Fibroblast of lung (primary cell): ENCODE data around the gene SH3BP4.
"Not testable (repeated sequence)": the region's sequence is repeated elsewhere in the genome, so short reads cannot be mapped to it uniquely, and the experiment has no call there.

Experiments
- EZH2 ChIP-seq: IDR thresholded peaks from 2 replicates; pipeline ENCODE4 v1.5.1; 2012; ENCODE audit warnings: low read length, control low read depth, mild to moderate bottlenecking; ENCODE audit errors: missing control alignments
- TF ChIP-seq, protein P1 (sequence below), 2 donors: IDR thresholded peaks in 1 of 2; conservative IDR thresholded peaks in 1 of 2; 1 replicate in 1 of 2; 2 replicates in 1 of 2; pipeline ENCODE4 v1.5.1; 2011 to 2012; ENCODE audit warnings: low read length in 2 of 2, control low read depth in 1 of 2, inconsistent platforms in 1 of 2, low read depth in 1 of 2, mild to moderate bottlenecking in 1 of 2

GRCh38 chr2:235020141-235020540 is 68.3 kb downstream of the SH3BP4 start:
- TF ChIP-seq, protein P1, sequence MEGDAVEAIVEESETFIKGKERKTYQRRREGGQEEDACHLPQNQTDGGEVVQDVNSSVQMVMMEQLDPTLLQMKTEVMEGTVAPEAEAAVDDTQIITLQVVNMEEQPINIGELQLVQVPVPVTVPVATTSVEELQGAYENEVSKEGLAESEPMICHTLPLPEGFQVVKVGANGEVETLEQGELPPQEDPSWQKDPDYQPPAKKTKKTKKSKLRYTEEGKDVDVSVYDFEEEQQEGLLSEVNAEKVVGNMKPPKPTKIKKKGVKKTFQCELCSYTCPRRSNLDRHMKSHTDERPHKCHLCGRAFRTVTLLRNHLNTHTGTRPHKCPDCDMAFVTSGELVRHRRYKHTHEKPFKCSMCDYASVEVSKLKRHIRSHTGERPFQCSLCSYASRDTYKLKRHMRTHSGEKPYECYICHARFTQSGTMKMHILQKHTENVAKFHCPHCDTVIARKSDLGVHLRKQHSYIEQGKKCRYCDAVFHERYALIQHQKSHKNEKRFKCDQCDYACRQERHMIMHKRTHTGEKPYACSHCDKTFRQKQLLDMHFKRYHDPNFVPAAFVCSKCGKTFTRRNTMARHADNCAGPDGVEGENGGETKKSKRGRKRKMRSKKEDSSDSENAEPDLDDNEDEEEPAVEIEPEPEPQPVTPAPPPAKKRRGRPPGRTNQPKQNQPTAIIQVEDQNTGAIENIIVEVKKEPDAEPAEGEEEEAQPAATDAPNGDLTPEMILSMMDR (conservative IDR thresholded peaks at IDR 0.05 in 1 of 2, IDR thresholded peaks at IDR 0.05 in 1 of 2; ENCODE audit: low read depth in 1 of 2, low read length in 2 of 2) = not testable (repeated sequence)
- not testable (repeated sequence) for TF ChIP-seq EZH2
